Choroid plexus epithelial cell (primary cell): Measurements from ENCODE around the gene KICS2.

ENCODE experiments used
- DNase-seq: peaks from one replicate; pipeline ENCODE4 v3.0.0-alpha.2; 2010; ENCODE audit warnings: low read depth
- H3K4me3 ChIP-seq: 2 replicates; pipeline ENCODE4 v1.5.1; 2011; ENCODE audit warnings: low read depth, mild to moderate bottlenecking, control low read depth, low read length, moderate library complexity
- TF ChIP-seq, protein P1 (sequence below): conservative IDR thresholded peaks from 2 replicates; pipeline ENCODE4 v1.5.1; 2011; ENCODE audit warnings: low read depth, mild to moderate bottlenecking, control low read depth, inconsistent platforms, low read length, moderate library complexity

Gene KICS2

DNA sequence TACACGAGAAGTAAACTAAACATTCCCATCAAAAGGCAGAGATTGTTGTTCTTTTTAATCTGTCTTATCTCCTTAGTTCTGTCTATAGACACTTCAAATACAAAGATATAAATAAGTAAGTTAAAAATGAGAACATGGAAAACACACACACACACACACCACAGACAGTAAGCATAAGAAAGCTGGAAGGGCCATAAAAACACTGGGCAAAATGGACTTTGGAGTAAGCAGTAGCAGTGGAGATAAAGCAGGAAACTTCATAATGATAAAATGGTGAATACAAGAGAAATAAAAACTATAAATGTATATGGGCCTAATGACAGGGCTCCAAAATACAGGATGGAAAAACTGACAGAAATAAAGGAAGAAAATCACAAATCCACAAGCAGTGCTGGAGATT is 32.6 kb downstream of the KICS2 start:
- H3K4me3 ChIP-seq, result no peak overlapping the region
- TF ChIP-seq, protein P1, sequence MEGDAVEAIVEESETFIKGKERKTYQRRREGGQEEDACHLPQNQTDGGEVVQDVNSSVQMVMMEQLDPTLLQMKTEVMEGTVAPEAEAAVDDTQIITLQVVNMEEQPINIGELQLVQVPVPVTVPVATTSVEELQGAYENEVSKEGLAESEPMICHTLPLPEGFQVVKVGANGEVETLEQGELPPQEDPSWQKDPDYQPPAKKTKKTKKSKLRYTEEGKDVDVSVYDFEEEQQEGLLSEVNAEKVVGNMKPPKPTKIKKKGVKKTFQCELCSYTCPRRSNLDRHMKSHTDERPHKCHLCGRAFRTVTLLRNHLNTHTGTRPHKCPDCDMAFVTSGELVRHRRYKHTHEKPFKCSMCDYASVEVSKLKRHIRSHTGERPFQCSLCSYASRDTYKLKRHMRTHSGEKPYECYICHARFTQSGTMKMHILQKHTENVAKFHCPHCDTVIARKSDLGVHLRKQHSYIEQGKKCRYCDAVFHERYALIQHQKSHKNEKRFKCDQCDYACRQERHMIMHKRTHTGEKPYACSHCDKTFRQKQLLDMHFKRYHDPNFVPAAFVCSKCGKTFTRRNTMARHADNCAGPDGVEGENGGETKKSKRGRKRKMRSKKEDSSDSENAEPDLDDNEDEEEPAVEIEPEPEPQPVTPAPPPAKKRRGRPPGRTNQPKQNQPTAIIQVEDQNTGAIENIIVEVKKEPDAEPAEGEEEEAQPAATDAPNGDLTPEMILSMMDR, result no peak
- DNase-seq, result no peak

DNA sequence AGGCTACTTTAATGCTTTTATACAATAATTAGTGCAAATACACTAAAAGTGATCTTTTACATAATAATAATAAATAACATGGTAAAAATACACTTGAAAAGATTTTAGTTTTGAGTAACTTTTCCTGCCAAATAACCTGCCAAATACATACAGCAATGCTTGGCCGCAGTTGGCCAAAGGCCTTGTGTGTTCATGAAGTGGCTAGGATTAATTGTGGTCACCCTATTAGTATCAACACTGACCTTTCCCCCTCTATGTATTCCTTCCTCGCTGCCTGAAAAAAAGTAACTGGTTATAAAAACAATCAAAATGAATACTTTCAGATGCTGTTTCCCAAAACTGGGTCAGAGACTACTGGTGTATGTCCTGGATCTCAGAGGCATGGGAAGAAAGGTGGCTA is 34.3 kb downstream of the KICS2 start:
- H3K4me3 ChIP-seq, result no peak overlapping the region
- DNase-seq, result peak; percentile 27
- TF ChIP-seq, protein P1, result no peak

DNA sequence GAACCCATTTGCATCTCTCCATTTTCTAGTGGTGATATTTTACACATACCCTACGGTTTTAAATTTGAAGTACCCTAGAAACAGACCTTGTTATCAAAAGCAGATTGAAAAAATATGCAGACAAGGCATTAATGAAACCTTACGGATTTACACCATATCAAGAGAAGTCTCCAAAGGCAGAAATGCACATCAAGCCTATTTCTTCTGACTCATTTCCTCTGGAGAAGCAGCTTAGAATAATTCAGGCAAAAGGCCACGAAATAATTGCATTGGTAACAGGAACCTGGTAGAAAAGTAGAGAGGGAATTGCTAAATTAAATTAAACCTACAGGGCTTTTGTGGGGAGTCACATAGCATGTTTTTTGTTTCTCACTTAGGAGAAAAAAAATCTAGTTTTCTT is 34.7 kb downstream of the KICS2 start:
- TF ChIP-seq, protein P1, result no peak
- no peak overlapping the region for H3K4me3 ChIP-seq
- DNase-seq, result peak; percentile 84

DNA sequence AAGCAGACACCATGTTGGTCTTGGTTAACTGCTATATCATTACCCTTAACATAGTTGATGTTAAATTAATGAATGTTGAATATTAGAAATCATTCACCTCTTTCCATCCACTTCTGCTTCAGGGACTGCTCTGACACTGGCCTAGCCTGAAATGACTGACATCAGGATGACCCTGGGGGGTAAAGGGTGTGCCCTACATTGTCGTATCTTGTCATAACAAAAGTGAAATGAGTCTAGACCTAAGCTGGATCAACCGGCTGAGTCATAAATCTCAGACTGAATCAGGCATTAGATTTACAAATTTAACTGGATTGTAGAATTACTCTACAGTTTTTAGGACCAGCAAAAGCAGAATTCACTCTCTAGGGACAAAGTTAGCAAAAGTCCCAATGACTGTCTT is 35.3 kb downstream of the KICS2 start:
- H3K4me3 ChIP-seq, result no peak overlapping the region
- peak; percentile 30 for DNase-seq
- TF ChIP-seq, protein P1, result no peak

DNA sequence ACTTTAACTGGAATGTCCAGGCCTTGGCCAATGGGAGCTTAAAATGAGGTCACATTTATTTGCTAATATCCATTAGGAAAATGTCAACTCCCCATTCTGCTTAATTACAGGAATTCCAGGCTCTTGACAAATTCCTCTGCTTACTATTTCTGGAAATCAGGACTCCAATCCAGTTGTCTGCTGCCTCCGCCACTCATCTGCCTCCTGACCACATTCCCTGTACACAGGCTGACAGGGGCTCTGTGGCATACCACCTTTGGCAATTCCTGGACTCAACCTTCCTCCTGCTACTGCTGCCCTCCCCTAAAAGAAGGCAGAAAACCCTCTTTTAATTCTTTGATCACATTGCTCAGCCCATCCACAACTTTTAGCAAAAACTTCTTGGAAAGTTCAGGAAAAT is 37.9 kb downstream of the KICS2 start:
- TF ChIP-seq, protein P1, result no peak
- no peak for DNase-seq

DNA sequence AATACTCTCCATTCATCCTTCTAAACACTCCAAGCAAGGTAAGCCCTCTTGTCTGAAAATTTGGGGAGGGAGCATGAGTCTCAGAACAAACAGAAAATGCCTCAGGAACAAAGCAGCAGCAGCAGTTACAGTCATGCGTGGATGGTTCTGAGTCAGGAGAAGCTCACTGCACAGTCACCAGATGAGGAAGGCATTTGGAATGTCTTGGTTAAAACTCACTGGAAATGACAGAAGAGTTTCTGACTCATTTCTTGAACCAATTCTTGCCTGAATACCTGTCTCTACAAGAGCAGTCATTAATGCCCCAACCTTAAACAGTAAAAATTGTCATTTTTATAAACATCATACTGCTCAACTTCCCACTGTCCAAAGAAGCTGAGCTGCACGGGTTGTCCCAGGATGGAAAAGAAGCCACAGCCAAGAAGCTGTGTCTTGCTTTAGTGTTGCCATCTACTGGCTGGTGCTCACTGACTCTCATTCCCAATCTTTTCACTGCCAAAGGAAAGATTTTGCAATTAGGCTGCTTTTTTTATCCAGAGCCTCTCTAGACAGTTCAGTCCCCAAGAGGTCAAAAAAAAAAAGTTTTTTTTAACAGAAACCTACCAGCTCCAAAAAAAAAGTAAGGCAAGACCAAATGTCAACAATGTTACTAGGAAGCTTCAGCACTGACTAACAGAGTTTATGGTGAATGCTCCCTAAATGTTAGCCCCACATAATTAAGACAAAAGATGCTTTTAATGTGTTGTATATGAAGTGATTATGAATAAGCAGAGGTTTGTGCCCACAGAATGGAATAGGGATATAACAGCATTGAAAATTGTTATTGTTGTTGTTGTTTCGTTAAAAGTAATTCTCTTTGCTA is 40.4 kb downstream of the KICS2 start:
- H3K4me3 ChIP-seq, result no peak overlapping the region
- TF ChIP-seq, protein P1, result peak; percentile 72
- DNase-seq, result peak; percentile 95

More for the DNA sequence above, 37.9 kb downstream of the KICS2 start:
- no peak overlapping the region for H3K4me3 ChIP-seq

DNA sequence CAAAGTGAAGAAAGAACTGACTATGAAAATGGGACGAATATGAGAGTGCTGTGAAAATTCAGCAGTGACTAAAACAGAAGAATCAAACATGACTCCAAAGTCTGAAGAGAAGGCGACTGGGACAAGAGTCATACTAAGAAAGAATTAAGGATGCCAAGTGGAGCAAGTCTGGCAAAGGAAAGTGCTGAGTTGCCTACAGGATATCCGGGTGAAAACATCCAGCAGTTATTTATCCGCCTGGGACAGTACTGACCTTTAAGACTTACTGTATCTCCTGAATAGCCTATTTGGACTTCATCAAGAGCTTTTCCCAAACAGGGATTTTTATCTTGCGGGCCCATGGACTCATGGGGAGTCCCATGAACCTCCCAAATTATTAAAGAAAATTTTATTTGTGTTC is 41.1 kb downstream of the KICS2 start:
- DNase-seq, result peak; percentile 61
- TF ChIP-seq, protein P1, result no peak
- no peak overlapping the region for H3K4me3 ChIP-seq
